Hematopoietic multipotent progenitor cell (in vitro differentiated cells): ENCODE measurements around the gene KRT13. TPM values are rescaled to one million over a fixed set of nuclear protein-coding genes. Genes with fewer than 3 reads are reported as not detected.

ENCODE experiments used
- DNase-seq, 3 donors: peaks; one replicate each; pipeline ENCODE4 v3.0.0-alpha.2; 2011 to 2015; ENCODE audit warnings: low read depth in 2 of 3, low spot score in 2 of 3
- small RNA-seq: library from RNA; depleted of rRNA; stranded (forward); fragments of <200 nt; gene quantifications from one replicate; pipeline ENCODE3, GENCODE V24; 2012
- total RNA-seq: library from RNA; depleted of rRNA; stranded (reverse); fragments of >200 nt; gene quantifications from one replicate; pipeline ENCODE4 v1.2.3, GENCODE V29; 2012

KRT13 gene
- total RNA-seq, 1 donor, result not detected

- DNase-seq, result no peak
Observed at GRCh38 chr17:41478237-41478636, 27.2 kb downstream of the KRT13 start.

- no peak for DNase-seq
Observed at GRCh38 chr17:41476866-41477815, 28.3 kb downstream of the KRT13 start.

- no peak for DNase-seq
Observed at GRCh38 chr17:41475421-41475820, 30.0 kb downstream of the KRT13 start.

GRCh38 chr17:41474863-41475262 lies 30.5 kb downstream of the KRT13 start:
- no peak for DNase-seq

GRCh38 chr17:41468346-41468745 lies 37.1 kb downstream of the KRT13 start:
- no peak for DNase-seq

- no peak for DNase-seq
Observed at GRCh38 chr17:41467561-41467960, 37.9 kb downstream of the KRT13 start.

- no peak for DNase-seq
Observed at GRCh38 chr17:41466988-41467387, 38.4 kb downstream of the KRT13 start, which contains the start of gene KRT32. Gene KRT32 (minus strand): TSS chr17:41467386. CDS start chr17:41467325, 61 bp downstream.

- DNase-seq, result no peak
Observed at GRCh38 chr17:41464682-41465081, 40.7 kb downstream of the KRT13 start.

- DNase-seq, result no peak
Observed at GRCh38 chr17:41464173-41464572, 41.2 kb downstream of the KRT13 start.

- DNase-seq, result no peak
Observed at GRCh38 chr17:41463746-41464145, 41.7 kb downstream of the KRT13 start.

- no peak for DNase-seq
Observed at GRCh38 chr17:41462705-41463104, 42.7 kb downstream of the KRT13 start.

- DNase-seq, result no peak
Observed at GRCh38 chr17:41457676-41458075, 47.7 kb downstream of the KRT13 start.

GRCh38 chr17:41456204-41456603 lies 49.2 kb downstream of the KRT13 start:
- DNase-seq, result no peak

- no peak for DNase-seq
Observed at GRCh38 chr17:41455236-41455635, 50.2 kb downstream of the KRT13 start.

GRCh38 chr17:41453066-41453465 lies 52.3 kb downstream of the KRT13 start:
- peak in 2 of 3 donors; percentile 1 to 44 for DNase-seq

GRCh38 chr17:41452281-41452680 lies 53.1 kb downstream of the KRT13 start:
- DNase-seq, result peak in 2 of 3 donors; percentile 55 to 93

GRCh38 chr17:41451154-41451728 lies 54.2 kb downstream of the KRT13 start:
- no peak for DNase-seq

Small RNA genes within 50 kb of the gene (small RNA-seq; reads per million reads assigned to genes)
- 7.4 reads per million, percentile 90 among the genes with 10 or more reads in this experiment for gene RNU2-32P

Other genes with a start within 250 kb of the KRT13 start
- gene KRTAP9-6, start 240.2 kb downstream of the KRT13 start, total RNA-seq, result not detected
- gene KRTAP9-7, start 229.9 kb downstream of the KRT13 start, total RNA-seq, result not detected
- gene KRTAP29-1, start 202.8 kb downstream of the KRT13 start, total RNA-seq, result not detected
- gene KRTAP16-1, start 196.3 kb downstream of the KRT13 start, total RNA-seq, result 0.27 TPM
- not detected for gene KRTAP17-1, start 189.9 kb downstream of the KRT13 start, total RNA-seq
- gene KRT33A, start 154.8 kb downstream of the KRT13 start, total RNA-seq, result not detected
- not detected for gene KRT33B, start 135.8 kb downstream of the KRT13 start, total RNA-seq
- gene KRT34, start 123.3 kb downstream of the KRT13 start, total RNA-seq, result not detected
- gene KRT31, start 108.0 kb downstream of the KRT13 start, total RNA-seq, result not detected
- not detected for gene KRT37, start 81.0 kb downstream of the KRT13 start, total RNA-seq
- not detected for gene KRT38, start 64.6 kb downstream of the KRT13 start, total RNA-seq
- gene KRT32, start 38.2 kb downstream of the KRT13 start, total RNA-seq, result not detected
- not detected for gene KRT35, start 24.5 kb downstream of the KRT13 start, total RNA-seq
- gene KRT36, start 15.7 kb downstream of the KRT13 start, total RNA-seq, result not detected
- not detected for gene KRT15, start 13.3 kb upstream of the KRT13 start, total RNA-seq
- gene KRT19, start 22.7 kb upstream of the KRT13 start, total RNA-seq, result not detected
- not detected for gene KRT9, start 66.4 kb upstream of the KRT13 start, total RNA-seq
- not detected for gene KRT14, start 81.3 kb upstream of the KRT13 start, total RNA-seq
- not detected for gene KRT16, start 107.2 kb upstream of the KRT13 start, total RNA-seq
- gene KRT17, start 119.0 kb upstream of the KRT13 start, total RNA-seq, result not detected
- gene EIF1, start 183.3 kb upstream of the KRT13 start, total RNA-seq, result 201 TPM
- not detected for gene GAST, start 206.7 kb upstream of the KRT13 start, total RNA-seq
- gene HAP1, start 229.0 kb upstream of the KRT13 start, total RNA-seq, result under 0.01 TPM